ENCODE data around the gene DIPK1A. TPM values are rescaled to one million over a fixed set of nuclear protein-coding genes. Genes with fewer than 3 reads are reported as not detected.

Gene DIPK1A
- total and polyA plus RNA-seq, 4 experiments from 2014 or later: 14.5 to 29.1 (median 19.9) TPM

DNA sequence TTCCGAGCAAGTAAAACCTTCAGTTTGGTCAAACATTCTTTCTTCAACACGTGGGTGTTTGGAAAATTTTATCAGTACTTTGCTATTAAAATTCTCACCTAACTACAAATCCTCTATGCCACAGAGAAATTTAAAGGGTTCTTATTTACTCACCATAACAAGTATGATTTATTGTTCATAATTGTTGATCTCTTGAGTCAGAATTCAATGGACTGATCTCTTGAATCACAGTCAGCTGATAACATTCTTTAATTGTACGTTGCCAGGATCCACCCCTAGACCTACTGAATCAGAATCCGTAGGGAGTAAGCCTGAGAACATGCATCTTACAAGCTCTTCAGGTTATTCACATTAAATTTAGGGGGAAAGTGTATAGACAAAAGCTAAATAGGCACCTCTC is 51.2 kb downstream of the DIPK1A start:
- no peak overlapping the region for H3K4me3 ChIP-seq (ENCODE audit: low read length in 2 of 2)
- H3K27me3 ChIP-seq (ENCODE audit: insufficient read depth, low read length): no peaks in the 10 kb centered on the region
- no peak for DNase-seq
- Mint-ChIP-seq H3K27ac (no peak overlapping the region), H3K27me3 (no peaks in the 10 kb centered on the region), H3K4me1 (peaks cover 26 to 37% (median 31%) of the 10 kb centered on the region in 4 donors), H3K4me3 (no peak overlapping the region), H3K9me3 (no peaks in the 10 kb centered on the region), H3K36me3 (peaks cover 31 to 45% of the 10 kb centered on the region in 2 donors)
- H3K27ac ChIP-seq (ENCODE audit: low read depth, low read length): no peak overlapping the region
- ChIA-PET POLR2A (ENCODE audit: partially characterized antibody) (interaction anchor here (1.7 kb wide), 1 partner anchor 29 kb away, joined by 3 read pairs; no protein-coding TSS in a partner anchor), CTCF (ENCODE audit: partially characterized antibody) (interaction anchor here (1.4 kb wide), 1 partner anchor 84 kb away, joined by 5 read pairs; no protein-coding TSS in a partner anchor)
- peaks cover 5% of the 10 kb centered on the region for H3K36me3 ChIP-seq (ENCODE audit: insufficient read depth, low read length)
- H3K9me3 ChIP-seq (ENCODE audit: control insufficient read depth in 1 of 2, low read length in 2 of 2): no peaks in the 10 kb centered on the region
- intact Hi-C loops (cut with micrococcal nuclease): no loop called here
- peaks cover 3% of the 10 kb centered on the region for H3K4me1 ChIP-seq (ENCODE audit: insufficient read depth, low read length)

DNA sequence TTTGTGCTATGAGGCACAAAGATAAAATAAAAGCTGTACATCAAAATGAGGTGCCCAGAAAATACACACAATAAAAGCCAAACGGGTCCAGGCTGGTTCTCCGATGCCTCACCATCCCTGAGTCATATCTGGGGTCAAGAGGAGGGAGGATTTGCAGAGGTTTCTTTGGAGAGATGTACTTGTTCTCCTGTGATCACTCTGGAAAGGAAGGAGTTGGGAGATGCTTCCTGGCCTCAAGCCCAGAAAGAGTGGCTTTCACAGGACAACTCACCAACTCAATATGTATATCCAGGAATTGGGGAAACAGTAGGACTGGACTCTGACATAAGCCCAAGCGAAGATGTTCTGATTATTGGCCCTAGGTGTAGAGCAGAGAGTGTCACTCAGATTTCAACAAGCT is 51.9 kb downstream of the DIPK1A start:
- Histone ChIP-seq H3K4me3 (ENCODE audit: low read length in 2 of 2) (no peak overlapping the region), H3K27me3 (ENCODE audit: insufficient read depth, low read length) (no peaks in the 10 kb centered on the region), H3K36me3 (ENCODE audit: insufficient read depth, low read length) (peaks cover 5% of the 10 kb centered on the region), H3K27ac (ENCODE audit: low read depth, low read length) (no peak overlapping the region), H3K4me1 (ENCODE audit: insufficient read depth, low read length) (peaks cover 5% of the 10 kb centered on the region), H3K9me3 (ENCODE audit: control insufficient read depth in 1 of 2, low read length in 2 of 2) (no peaks in the 10 kb centered on the region)
- peaks cover 31 to 45% of the 10 kb centered on the region in 2 donors for H3K36me3 Mint-ChIP-seq
- no peaks in the 10 kb centered on the region for H3K9me3 Mint-ChIP-seq
- DNase-seq: no peak
- H3K27me3 Mint-ChIP-seq: no peaks in the 10 kb centered on the region
- CTCF ChIA-PET (ENCODE audit: partially characterized antibody): interaction anchor here (1.4 kb wide), 1 partner anchor 85 kb away, joined by 5 read pairs; no protein-coding TSS in a partner anchor
- H3K27ac Mint-ChIP-seq: peak overlapping the region in 1 of 7 donors; percentile 18
- H3K4me3 Mint-ChIP-seq: no peak overlapping the region
- POLR2A ChIA-PET (ENCODE audit: partially characterized antibody): interaction anchor here (1.7 kb wide), 1 partner anchor 29 kb away, joined by 3 read pairs; no protein-coding TSS in a partner anchor
- intact Hi-C loops (cut with micrococcal nuclease): loop anchor here (5.0 kb wide), 1 partner anchor 33 kb away; no protein-coding TSS in a partner anchor
- peaks cover 30 to 39% (median 36%) of the 10 kb centered on the region in 4 donors for H3K4me1 Mint-ChIP-seq

DNA sequence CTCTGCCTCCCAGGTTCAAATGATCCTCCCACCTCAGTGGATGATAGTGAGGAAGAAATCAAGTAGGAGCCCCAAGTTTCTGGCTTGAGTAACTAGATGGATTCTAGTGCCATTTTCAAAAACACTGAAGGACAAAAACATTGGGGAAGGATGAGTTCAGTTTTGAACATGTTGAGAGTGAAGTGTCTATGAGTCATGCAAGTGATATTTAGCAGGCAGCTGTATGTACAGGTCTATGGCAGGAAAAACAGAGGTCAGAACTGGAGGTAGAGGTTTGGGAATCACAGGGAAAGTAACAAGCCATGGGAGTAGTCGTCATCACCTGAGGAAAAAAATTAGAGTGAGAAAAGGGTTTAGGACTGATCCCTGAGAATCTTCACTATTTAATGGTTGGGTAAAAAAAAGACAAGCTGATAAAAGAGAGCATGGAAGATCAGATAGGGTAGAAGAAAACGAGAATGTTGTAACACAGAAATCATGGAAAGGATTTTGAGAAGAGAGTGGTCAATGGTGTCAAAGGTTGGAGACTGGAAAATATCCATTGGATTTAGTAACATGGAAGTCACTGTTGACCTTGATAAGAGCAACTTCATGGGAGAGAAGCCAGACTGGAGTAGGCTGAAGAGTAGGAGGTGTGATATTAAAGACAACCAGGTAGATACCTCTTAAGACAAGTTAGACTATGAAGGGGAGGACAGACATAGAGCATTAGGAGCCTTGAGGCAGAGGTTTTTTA is 53.1 kb downstream of the DIPK1A start:
- intact Hi-C loops (cut with micrococcal nuclease): loop anchor here (5.0 kb wide), 1 partner anchor 34 kb away; no protein-coding TSS in a partner anchor
- ChIA-PET POLR2A (ENCODE audit: partially characterized antibody) (no interaction called here), CTCF (ENCODE audit: partially characterized antibody) (no interaction called here)
- peaks cover 17% of the 10 kb centered on the region for H3K4me1 ChIP-seq (ENCODE audit: insufficient read depth, low read length)
- no peaks in the 10 kb centered on the region for H3K27me3 ChIP-seq (ENCODE audit: insufficient read depth, low read length)
- Mint-ChIP-seq H3K4me1 (peaks cover 31 to 41% (median 36%) of the 10 kb centered on the region in 4 donors), H3K4me3 (no peak overlapping the region), H3K27ac (peak overlapping the region in 3 of 7 donors; percentile 4 to 65 (median 63)), H3K9me3 (no peaks in the 10 kb centered on the region), H3K36me3 (peaks cover 31 to 42% of the 10 kb centered on the region in 2 donors), H3K27me3 (no peaks in the 10 kb centered on the region)
- DNase-seq: no peak
- H3K9me3 ChIP-seq (ENCODE audit: control insufficient read depth in 1 of 2, low read length in 2 of 2): no peaks in the 10 kb centered on the region
- H3K36me3 ChIP-seq (ENCODE audit: insufficient read depth, low read length): peaks cover 5% of the 10 kb centered on the region
- H3K4me3 ChIP-seq (ENCODE audit: low read length in 2 of 2): no peak overlapping the region
- H3K27ac ChIP-seq (ENCODE audit: low read depth, low read length): no peak overlapping the region

DNA sequence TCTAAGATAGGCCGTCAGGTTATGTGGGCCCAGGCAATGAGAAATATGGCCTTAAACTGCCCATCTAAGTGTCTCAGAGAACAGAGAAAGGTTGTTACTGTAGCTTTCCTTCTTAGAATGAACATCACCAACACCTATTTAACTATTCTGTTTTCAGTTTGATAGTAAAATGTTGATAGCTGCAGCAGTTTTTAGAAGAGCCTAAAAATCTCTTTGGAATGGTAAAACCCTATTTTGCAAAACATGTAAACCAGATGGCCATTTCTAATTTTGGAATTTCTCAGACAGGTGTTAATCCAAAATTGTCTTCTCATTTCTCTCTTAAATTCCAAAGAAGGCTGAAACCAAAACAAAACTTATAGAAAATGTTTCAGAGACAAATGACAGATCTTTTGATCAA is 57.5 kb downstream of the DIPK1A start:
- CTCF ChIA-PET (ENCODE audit: partially characterized antibody): interaction anchor here (0.7 to 1.9 kb wide), 4 partner anchors 44 to 91 kb away, joined by 3 to 6 read pairs (median 4); no protein-coding TSS in a partner anchor
- no peaks in the 10 kb centered on the region for H3K27me3 Mint-ChIP-seq
- Histone ChIP-seq H3K27me3 (ENCODE audit: insufficient read depth, low read length) (no peaks in the 10 kb centered on the region), H3K4me3 (ENCODE audit: low read length in 2 of 2) (no peak overlapping the region), H3K9me3 (ENCODE audit: control insufficient read depth in 1 of 2, low read length in 2 of 2) (peaks cover 0 to 3% of the 10 kb centered on the region in 2 donors), H3K36me3 (ENCODE audit: insufficient read depth, low read length) (no peaks in the 10 kb centered on the region), H3K27ac (ENCODE audit: low read depth, low read length) (no peak overlapping the region), H3K4me1 (ENCODE audit: insufficient read depth, low read length) (peaks cover 15% of the 10 kb centered on the region)
- peaks cover 23 to 34% (median 28%) of the 10 kb centered on the region in 4 donors for H3K4me1 Mint-ChIP-seq
- intact Hi-C loops (cut with micrococcal nuclease): no loop called here
- POLR2A ChIA-PET (ENCODE audit: partially characterized antibody): interaction anchor here (0.7 kb wide), 1 partner anchor 21 kb away, joined by 4 read pairs; no protein-coding TSS in a partner anchor
- peak overlapping the region in 1 of 8 donors; percentile 9 for H3K4me3 Mint-ChIP-seq
- H3K27ac Mint-ChIP-seq: peak overlapping the region in 2 of 7 donors; percentile 34 to 36
- peaks cover 40 to 57% of the 10 kb centered on the region in 2 donors for H3K36me3 Mint-ChIP-seq
- H3K9me3 Mint-ChIP-seq: peaks cover 0 to 21% (median 15%) of the 10 kb centered on the region in 8 donors
- DNase-seq: no peak

DNA sequence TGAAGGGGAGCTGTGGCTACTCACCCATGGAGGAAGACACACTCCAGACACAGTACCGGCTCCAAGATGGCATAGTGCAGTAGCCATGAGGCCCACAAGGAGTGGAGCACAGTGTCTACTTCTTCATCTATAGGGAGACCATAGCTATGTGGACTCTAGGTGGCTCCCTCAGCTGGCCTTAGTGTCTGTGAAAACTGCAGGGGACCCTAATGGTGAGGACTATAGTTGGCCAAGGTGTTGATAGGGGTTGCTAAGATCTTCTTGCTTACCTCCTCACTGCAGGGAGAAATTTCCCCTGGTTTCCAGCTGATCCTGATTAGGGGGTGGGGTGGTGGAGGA is 58.9 kb downstream of the DIPK1A start:
- Mint-ChIP-seq H3K36me3 (peaks cover 37 to 54% of the 10 kb centered on the region in 2 donors), H3K4me1 (peaks cover 15 to 25% (median 20%) of the 10 kb centered on the region in 4 donors), H3K27ac (peak overlapping the region in 1 of 7 donors; percentile 42), H3K9me3 (peaks cover 0 to 30% (median 16%) of the 10 kb centered on the region in 8 donors), H3K27me3 (no peaks in the 10 kb centered on the region), H3K4me3 (no peak overlapping the region)
- Histone ChIP-seq H3K36me3 (ENCODE audit: insufficient read depth, low read length) (no peaks in the 10 kb centered on the region), H3K27me3 (ENCODE audit: insufficient read depth, low read length) (no peaks in the 10 kb centered on the region), H3K9me3 (ENCODE audit: control insufficient read depth in 1 of 2, low read length in 2 of 2) (peaks cover 0 to 3% of the 10 kb centered on the region in 2 donors), H3K4me1 (ENCODE audit: insufficient read depth, low read length) (peaks cover 15% of the 10 kb centered on the region), H3K4me3 (ENCODE audit: low read length in 2 of 2) (no peak overlapping the region), H3K27ac (ENCODE audit: low read depth, low read length) (no peak overlapping the region)
- DNase-seq: no peak
- CTCF ChIA-PET (ENCODE audit: partially characterized antibody): interaction anchor here (1.0 to 2.1 kb wide), 6 partner anchors 9 to 92 kb away, joined by 3 to 6 read pairs (median 4); no protein-coding TSS in a partner anchor
- POLR2A ChIA-PET (ENCODE audit: partially characterized antibody): interaction anchor here (1.2 to 1.7 kb wide), 2 partner anchors 19 to 58 kb away, joined by 5 to 7 read pairs; partner anchors contain the start of gene DIPK1A
- intact Hi-C loops (cut with micrococcal nuclease): no loop called here

DNA sequence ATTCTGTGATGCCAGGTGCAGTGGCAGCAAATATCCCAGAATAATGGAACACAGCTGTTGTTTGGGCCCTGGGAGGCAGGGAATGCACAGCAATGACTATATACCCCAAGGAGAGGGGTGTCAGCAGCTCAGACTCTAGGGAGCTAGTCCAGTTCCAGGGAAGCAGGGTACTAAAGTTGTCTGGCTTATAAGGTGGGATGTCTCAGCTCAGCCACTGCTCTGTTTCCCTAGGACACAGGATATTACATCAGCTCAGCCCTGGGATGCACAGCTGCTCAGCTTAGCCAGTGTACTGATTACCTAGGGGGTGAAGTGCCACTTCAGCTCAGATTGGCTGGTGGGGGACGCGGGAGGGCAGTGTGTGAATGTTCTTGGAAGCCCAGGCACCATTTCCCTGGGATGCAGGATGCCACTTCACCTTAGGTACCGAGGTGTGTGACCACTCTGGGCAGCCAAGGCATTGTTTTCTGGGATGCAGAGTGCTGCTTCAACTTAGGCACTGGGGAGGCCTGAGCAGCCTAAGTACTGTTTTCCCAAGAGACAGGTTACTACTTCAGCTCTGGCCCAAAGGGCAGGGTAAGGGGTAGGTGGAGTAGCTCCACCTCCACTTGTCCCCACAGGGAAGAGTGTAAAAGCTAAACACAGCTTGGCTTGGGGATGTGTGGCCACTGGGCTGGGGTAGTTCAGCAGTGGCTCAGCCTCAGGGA is 59.4 kb downstream of the DIPK1A start:
- DNase-seq: no peak
- POLR2A ChIA-PET (ENCODE audit: partially characterized antibody): interaction anchor here (1.2 to 1.7 kb wide), 2 partner anchors 19 to 59 kb away, joined by 5 to 7 read pairs; partner anchors contain the start of gene DIPK1A
- H3K27ac ChIP-seq (ENCODE audit: low read depth, low read length): no peak overlapping the region
- Mint-ChIP-seq H3K4me3 (no peak overlapping the region), H3K36me3 (peaks cover 37 to 53% of the 10 kb centered on the region in 2 donors), H3K9me3 (peaks cover 0 to 30% (median 16%) of the 10 kb centered on the region in 8 donors), H3K27me3 (no peaks in the 10 kb centered on the region), H3K27ac (no peak overlapping the region), H3K4me1 (peaks cover 15 to 25% (median 20%) of the 10 kb centered on the region in 4 donors)
- CTCF ChIA-PET (ENCODE audit: partially characterized antibody): interaction anchor here (1.0 to 2.1 kb wide), 7 partner anchors 10 to 93 kb away, joined by 3 to 6 read pairs (median 4); no protein-coding TSS in a partner anchor
- H3K4me3 ChIP-seq (ENCODE audit: low read length in 2 of 2): no peak overlapping the region
- intact Hi-C loops (cut with micrococcal nuclease): no loop called here
- H3K9me3 ChIP-seq (ENCODE audit: control insufficient read depth in 1 of 2, low read length in 2 of 2): peaks cover 0 to 3% of the 10 kb centered on the region in 2 donors
- H3K4me1 ChIP-seq (ENCODE audit: insufficient read depth, low read length): peaks cover 15% of the 10 kb centered on the region
- no peaks in the 10 kb centered on the region for H3K27me3 ChIP-seq (ENCODE audit: insufficient read depth, low read length)
- no peaks in the 10 kb centered on the region for H3K36me3 ChIP-seq (ENCODE audit: insufficient read depth, low read length)
